Activated T-cell treated with anti-CD3 and anti-CD28 coated beads for 48 hours (primary cell): ENCODE measurements around the gene DDT.
"Not testable (repeated sequence)": the region's sequence is repeated elsewhere in the genome, so short reads cannot be mapped to it uniquely, and the experiment has no call there.

Experiments used
- DNase-seq: peaks from one replicate; pipeline ENCODE4 v3.0.0-alpha.2; 2020; ENCODE audit warnings: low read depth

The DDT gene

DNA sequence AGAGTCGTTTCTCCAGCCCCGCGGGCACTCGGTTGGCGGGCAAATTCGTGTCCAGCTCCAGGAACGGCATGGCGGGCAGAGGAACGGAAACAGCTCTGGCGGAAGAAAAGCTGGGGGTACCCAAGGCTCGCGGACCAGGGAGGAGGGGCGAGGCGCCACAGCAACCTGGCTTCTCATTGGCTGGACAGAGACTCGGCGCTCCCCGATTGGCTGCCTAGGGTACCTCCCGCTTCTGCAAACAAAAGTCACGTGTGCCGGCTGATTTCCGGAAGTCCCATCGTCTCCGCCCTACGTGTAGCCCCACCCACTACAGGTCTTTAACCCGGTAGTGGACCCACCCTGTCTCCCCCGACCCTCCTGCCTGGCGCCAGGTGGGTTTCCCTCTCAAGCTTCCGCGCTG, at the start of gene DDT:
TSS of gene DDT (minus strand) at position 97 of the 400 bp plus-strand sequence. CDS start at position 70, 27 bp downstream.
- not testable (repeated sequence) for DNase-seq

DNA sequence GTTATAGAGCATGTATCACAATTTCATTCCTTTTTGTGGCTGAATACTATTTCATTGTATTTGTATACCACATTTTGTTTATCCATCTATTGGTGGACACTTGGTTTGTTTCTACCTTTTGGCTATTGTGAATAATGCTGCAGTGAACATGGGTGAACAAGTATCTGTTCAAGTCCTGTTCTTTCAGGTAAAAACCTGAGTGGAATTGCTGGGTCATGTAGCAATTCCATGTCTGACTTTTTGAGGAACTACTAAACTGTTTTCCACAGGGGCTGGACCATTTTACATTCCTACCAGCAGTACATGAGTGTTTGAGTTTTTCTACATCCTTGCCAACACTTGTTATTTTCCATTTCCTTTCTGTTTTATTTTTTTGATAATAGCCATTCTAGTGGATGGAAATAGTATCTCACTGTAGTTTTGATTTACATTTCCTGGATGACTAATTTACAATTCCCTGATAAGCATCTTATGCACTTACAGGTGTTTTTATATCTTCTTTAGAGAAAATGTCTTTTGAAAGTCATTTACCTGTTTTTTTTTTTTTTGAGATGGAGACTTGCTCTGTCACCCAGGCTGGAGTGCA, 49.1 kb upstream of the DDT start:
- DNase-seq = no peak

DNA sequence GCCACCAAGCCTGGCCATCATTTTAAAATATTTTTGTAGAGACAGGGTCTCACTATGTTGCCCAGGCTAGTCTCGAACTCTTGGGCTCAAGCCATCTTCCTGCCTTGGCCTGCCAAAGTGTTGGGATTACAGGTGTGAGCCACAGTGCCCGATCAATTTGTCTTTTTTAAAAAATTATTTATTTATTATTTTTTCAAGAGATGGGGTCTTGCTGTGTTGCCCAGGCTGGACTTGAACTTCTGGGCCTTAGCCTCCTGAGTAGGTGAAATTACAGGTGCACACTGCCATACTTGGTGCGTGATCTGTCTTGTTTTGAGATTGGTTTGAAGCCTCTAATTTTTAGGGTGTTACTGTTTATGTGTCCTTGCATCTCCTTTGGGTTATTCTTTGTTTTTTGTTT, 47.1 kb upstream of the DDT start:
- no peak for DNase-seq

DNA sequence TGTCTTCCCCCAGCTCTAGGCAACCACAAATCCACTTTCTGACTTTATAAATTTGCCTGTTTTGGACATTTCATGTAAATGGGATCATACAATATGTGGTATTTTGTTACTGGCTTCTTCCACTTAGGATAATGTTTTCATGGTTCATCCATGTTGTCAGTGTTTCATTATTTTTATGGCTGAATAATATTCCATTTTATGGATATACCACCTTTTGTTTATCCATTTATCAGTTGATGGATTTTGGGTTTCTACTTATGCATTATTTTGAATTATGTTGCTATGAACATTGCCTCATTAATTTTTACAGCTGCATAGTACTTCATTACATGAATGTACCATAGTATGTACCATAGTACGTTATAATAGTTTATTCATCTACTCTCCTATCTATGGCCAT, 41.9 kb upstream of the DDT start:
- no peak for DNase-seq

DNA sequence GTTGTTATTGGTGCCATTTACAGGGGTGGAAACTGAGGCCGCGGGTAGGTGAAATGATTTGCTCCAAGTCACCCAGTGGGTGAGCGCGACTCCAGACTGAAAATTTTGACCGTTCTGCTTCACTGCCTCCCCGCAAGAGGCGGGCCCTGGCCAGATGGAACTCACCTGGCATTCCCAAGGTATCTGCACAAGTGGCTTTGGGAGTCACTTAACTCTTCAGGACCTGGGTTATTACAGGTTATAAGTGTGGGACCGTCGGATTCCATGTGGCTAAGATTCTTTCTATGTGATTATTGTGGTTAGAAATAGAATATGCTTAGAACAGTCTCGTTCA, 37.5 kb upstream of the DDT start:
- DNase-seq = no peak

DNA sequence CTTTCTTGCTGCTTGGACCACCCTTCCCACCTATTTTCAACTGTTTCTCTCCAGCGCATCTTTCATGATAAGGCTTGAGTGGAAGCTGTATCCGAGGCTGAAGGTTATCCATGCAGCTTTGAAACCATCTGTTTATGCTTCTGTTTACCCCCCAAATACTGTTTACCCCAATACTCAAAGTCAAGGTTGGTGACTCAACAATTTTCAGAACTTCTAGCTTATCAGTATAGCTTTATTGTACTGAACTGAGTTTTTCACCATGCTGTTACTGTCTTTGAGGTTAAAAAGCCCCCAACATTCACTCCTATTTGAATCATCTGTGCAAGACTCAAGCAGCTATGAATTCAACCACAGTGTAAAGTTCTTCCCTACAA, 35.8 kb upstream of the DDT start:
- no peak for DNase-seq

DNA sequence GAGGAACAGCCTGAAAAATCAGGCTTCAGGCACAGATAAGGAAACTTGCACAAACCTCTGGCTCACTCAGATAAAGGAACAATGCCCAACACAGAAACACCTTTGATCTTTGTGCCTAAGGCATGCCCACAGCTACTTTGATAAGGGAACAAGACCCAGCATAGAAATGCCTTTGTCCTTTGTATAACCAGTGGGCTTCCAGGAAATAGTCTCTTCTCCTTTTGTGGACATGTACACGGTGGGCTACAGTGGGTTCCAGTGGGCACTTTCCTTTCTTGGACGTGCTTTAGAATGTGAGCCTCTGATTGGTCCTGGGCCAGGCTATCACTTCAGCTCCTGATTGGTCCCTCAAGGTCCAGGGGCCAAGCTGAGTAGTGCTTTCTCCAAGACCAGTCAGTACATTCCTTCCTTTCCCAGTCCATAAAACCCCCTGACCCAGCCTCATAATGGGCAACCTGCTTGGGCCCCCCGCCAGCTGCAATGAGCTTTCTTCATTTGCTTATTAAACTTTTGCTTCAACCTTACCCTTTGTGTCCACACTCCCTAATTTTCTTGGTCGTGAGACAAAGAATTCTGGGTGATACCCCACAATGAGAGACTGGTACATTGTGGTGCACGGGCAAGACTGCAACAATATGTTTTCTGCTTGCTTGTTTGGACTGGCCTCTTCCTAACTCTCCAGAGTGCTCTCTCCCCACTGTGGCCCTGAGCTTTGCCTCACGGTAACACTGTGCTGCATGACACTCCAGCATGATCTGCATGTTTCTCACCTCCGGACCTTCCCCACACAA, 35.2 kb upstream of the DDT start:
- DNase-seq = no peak

DNA sequence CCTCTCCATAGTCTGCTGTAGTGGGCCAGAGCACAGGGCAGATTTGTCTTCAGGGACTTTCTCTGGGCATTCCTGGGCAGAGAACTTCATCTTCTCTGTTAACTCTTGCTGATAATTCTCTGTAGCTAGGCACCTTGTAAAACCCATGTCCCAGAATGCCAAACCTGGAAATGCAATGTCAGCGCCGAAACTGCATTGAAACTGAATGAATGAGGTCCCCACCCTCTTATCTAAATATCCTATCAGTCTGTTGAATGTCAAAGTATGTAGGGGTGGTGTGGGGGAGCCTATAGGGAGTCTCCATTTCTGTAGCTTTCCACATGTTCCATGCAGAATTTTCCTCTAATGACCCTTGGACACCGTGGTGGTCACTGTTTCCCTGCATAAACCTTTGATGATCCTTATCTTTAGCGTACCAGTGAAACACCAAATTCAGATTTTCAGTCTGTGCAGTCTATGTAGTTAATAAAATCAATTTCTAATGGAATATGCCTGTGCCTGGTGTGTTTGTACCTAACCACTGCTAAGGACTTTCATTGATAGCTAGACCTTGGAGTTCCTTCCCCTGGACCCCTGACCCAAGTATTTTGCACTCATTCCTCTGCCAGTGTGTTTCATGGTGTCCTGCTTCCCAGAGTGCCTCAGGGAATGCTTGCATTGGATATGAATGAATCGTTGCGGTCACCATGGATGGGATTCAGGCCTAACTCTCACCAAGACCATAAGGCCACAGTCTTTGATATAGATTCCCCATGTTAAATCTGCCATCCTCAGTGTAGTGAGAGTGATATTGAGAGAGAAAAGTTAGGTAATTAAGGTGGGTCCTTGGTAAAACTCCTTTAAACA, 34.4 kb upstream of the DDT start:
- DNase-seq = no peak

DNA sequence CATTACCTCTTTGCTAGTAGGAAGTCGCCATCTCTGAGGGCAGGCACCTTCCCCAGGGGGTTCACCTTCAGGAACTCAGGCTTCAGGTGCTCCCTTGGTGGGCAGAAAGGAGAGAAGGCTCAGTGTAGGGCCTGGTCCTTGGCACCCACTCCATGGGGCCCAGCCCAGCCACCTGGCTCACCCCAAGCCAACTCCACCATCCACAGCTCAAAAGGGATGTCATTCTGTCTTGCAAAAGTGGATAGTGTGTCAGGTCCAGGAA, 33.7 kb upstream of the DDT start:
- DNase-seq = no peak

DNA sequence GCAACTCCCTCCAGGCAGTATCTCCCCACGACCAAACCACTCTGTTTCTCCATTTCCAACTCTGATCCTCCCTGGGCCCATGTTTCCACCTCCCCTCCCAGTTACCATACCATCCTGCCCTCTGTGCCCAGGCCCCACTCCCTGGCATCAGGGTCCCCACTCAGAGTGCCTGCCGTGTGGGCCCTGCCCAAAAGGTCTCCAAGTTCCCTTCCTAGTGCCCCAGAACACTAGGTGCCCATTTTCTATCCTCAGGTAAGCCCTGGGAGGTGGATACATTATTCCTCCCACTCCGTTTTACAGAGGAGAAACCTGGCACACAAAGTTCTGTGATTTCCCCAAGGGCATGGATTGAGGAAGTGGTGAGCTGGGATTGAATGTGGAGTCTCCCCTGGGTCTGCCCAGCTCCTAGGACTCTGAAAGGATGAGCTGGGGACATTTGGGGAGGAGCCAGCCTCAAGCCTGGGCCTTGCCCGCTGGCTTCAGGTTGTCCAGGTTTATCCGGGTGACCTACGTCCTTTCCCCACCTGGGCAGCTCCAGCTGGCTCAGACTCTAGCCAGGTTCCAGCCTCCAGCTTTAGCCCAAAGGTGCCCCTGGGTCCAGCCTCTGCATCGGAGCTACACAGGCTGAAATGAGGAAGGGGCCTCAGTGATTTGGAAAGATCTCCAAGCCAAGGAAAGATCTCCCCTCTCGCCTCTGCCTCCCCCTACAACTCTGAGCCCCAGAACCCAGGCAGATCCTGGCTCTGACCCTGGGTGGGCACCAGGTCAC, 33.2 kb upstream of the DDT start:
- DNase-seq = no peak

DNA sequence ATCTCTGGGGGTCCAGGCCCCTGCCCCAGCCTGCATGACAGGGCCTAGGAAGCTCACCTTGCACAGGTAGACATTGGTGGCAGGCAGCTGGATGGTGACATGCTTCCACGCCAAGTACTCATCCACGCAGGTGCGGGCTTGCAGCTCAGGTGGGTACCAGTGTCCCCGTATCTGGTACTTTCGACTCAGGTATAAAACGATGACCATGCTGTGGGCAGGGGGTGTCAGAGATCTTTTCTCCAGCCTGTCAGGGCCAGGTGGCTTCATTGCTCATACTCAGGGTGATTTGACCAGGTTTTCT, 32.6 kb upstream of the DDT start:
- no peak for DNase-seq

DNA sequence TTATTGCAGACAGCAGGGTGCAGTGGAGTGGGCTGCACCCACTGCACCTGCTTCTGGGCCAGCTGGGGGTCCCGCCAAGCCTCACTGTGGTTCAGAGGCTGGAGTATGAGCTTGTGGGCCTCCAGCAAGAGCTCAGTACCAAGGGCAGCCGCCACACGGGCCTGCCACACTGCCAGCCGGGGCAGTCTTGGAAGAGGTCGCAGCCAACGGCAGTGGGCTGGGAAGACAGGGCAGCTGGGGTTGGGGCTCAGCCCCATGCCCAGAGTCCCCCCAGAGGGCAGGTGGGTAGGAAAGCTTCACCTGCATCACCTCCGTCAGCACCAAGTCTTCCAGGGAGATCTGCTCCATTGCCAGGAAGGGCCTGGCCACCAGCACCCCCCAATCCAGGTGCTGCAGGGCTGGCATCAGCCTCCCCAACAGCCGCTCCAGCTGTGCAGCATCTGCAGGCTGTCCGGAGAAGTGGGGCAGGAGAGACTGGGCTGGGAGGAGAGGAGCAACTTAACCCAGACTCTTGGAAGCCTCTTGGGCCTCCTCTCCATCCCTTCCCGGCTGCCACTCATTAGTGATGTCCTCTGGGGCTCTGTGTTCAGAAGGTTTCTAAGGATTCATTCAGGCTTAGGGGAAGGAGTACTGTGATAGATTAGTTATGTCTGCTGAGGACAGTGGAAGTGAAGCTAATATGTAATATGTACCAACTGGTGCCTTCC, 32.1 kb upstream of the DDT start:
- no peak for DNase-seq

DNA sequence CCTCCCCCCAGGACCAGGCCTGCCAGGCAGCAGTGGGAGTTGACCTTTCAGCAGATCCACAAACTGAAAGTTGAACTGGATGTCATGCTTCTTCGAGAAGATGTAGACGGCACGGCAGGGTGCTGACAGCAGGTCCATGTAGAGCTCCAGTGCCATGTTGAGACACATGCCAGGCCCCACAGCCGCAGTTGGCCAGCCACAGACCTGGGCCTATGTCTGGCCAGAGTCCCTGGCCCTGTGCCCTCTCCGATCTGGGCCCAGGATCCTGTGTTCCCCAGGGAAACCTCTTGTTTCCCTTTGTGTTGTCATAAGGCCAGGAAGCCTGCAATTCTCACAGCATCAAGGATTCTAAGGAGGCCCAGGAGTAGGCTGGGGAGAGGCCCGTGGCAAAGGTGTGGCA, 31.0 kb upstream of the DDT start, which contains the start of gene GSTT4:
TSS of gene GSTT4 (minus strand) at position 253 of the 400 bp plus-strand sequence. CDS start at position 156, 97 bp downstream.
- no peak for DNase-seq

DNA sequence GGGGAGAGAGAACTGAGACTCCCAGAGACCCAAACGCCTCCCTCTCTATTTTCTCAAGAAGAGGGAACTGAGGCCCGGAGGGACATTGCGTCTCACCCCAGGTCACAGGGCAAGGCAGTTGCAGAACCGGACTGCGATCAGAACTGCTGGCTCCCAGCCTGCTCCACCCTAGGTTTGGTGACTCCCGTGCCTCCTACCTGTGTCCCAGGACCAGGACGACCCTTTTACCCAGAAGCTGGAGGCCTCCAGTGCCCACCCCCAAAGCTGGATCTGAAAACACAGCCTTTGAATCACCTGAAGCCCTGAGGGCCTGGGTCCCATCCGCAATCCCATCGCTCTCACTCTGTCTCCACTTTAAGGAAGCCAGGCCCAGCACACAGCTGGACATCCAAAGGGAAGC, 29.6 kb upstream of the DDT start:
- no peak for DNase-seq

DNA sequence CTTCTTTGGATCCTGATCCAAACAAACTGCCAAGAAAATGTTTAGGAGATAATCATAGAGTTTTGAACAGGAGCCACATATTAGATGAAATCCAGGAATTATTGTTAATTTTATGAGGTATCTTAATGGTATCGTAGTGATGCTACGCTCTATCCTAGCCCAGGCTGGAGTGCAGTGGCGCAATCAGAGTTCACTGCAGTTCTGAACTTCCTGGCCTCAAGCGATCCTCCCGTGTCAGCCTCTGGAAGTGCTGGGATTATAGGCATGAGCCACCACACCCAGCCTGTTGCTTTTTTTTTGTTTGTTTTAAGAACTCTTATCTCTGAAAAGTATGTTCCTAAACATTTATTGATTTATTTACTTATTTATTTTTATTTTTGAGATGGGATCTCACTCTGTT, 28.6 kb upstream of the DDT start:
- no peak for DNase-seq

DNA sequence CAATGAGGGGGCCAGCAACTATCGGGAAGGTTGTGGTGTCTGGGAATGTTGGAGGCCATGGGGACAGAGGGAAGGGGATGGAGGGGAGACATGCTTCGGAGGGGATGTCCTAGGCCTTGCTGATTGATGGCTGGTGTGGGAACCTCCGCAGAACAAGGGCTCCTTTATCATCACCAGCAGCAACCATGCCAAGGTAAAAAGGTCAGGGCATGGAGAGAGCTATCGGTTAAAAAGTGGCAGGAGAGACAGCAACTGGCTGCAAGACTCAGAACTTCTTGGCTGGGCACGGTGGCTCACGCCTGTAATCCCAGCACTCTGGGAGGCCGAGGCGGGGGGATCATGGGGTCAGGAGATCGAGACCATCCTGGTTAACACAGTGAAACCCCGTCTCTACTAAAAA, 28.0 kb upstream of the DDT start:
- no peak for DNase-seq

DNA sequence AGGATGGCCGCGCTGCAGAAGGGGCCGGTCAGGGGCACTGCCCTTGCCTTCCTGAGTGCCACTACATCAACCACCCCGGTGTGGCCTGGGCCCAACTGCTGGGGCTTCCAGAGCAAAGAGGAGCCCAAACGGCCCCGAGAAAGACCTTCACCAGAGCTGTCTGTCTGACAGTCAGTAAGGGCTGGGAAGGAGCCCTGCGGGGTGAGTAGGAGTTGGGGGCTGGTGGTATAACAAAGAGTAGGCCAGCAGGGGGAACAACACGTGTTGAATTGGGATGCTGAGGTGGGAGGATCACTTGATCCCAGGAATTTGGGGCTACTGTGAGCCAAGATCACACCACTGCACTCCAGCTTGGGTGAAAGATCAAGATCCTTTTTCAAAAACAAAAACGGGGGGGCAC, 27.1 kb upstream of the DDT start:
- DNase-seq = no peak

DNA sequence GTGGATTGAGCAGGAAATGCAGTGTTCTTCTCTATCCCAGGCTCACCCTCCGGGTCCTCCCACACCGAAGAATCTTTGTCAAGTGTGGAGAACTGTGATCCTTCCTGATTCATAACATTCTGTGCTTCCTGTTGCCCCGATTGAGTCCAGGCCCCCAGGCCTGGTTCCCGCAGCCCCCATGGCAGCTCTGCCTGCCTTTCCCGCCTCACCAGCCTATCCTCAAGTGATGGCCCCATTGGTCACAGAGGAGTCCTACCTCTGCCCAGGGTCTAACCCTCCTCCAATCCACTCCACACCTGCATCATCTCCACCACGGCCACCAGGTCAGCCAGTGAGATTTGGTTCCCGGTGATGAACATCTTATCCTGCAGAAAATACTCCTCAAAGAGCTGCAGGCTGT, 25.5 kb upstream of the DDT start:
- not testable (repeated sequence) for DNase-seq

DNA sequence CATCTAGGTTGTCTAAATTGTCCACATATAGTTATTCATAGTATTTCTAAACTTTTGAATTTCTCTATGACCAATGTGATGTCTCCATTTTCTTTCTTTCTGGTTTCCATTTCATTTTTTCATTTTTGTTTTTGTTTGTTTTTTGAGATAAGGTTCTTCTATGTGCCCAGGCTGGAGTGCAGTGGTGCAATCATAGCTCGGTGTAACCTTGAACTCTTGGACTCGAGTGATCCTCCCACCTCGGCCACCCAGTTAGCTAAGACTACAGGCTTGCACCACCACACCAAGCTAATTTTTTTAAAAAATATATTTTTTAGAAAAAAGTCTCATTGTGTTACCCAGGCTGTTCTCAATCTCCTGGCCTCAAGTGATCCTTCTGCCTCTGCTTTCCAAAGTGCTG, 22.9 kb upstream of the DDT start:
- DNase-seq = no peak

DNA sequence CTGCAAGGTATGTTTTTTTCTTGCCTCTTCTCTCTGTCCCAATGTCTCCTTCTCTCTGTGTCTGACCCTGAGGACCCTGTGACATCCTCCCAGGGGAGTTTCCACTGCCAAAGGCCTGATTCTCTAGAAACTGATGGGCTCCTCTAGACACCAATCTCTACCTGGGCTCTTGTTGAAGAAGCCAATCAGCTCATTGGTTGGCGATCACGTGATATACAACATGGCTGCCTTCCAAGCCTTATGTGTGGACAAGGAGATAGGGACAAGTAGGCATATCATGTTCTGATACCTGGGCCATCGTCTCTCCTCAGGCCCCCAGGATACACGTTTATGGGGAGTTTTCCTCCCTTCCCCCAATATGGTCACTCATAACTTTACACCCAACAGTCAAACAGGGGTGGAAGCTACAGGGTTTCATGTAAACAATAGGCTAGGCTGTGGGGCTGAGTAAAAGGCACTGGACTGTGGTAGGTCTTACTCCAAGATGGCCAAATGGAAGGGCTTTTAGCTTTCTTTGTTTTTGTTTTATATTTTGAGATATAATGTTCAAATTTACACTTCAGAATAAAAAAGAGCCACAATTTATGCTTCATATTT, 19.4 kb upstream of the DDT start:
- DNase-seq = not testable (repeated sequence)

DNA sequence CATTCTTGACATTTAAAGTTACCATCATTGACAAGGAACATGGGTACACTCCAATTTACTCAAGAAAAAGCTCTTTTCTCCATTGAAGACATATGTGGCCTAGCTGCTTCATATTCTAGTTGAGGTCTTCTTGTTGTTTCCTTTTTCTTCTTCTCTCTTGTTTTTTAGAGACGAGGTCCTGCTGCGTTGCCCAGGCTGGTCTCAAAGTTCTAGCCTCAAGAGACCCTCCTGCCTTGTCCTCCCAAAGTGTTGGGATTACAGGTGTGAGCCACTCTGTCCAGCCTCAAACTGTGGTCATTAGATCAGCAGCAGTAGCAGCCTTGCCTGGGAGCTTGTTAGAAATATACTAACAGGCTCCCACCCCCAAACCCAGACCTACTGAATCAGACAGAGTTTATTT, 18.8 kb upstream of the DDT start:
- DNase-seq = not testable (repeated sequence)
